Keratinocyte (primary cell): ENCODE measurements around the gene TUT1.

ENCODE experiments used
- EZH2 ChIP-seq: IDR thresholded peaks from one replicate; pipeline ENCODE4 v1.6.1; 2012; ENCODE audit warnings: inconsistent platforms, mild to moderate bottlenecking, low read length, moderate library complexity
- TF ChIP-seq, protein P1 (sequence below), 3 experiments: IDR thresholded peaks in 1 of 3; conservative IDR thresholded peaks in 1 of 3; optimal IDR thresholded peaks in 1 of 3; 2 replicates in 2 of 3; 3 replicates in 1 of 3; pipeline versions ENCODE3 to v1.5.1; 2011; ENCODE audit warnings: low read length in 3 of 3, mild to moderate bottlenecking in 3 of 3, moderate library complexity in 2 of 3, control low read depth in 1 of 3, inconsistent platforms in 1 of 3; ENCODE audit not compliant: insufficient read depth in 2 of 3; ENCODE audit errors: extremely low read depth in 1 of 3

DNA sequence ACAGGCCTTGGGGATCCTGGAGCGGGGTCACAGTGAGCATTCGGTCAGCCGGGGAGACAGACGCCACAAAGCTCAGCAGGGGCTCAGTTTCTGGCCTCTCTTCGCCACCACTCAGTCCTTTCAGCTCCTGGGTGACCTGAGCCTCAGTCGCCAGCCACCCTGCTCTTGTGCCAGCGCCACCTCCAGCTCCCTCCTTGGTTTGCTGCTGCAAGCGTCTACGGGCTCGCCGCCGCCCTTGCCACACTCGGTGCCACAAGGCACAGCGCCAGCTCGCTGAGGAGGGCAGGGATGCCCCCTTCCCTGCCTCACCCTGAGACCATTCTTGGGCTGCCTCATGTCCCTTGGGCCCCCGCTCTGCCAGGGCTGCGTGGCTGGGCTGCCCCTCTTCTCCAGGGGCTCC, 16.2 kb downstream of the TUT1 start:
- no peak for TF ChIP-seq EZH2
- TF ChIP-seq, protein P1, sequence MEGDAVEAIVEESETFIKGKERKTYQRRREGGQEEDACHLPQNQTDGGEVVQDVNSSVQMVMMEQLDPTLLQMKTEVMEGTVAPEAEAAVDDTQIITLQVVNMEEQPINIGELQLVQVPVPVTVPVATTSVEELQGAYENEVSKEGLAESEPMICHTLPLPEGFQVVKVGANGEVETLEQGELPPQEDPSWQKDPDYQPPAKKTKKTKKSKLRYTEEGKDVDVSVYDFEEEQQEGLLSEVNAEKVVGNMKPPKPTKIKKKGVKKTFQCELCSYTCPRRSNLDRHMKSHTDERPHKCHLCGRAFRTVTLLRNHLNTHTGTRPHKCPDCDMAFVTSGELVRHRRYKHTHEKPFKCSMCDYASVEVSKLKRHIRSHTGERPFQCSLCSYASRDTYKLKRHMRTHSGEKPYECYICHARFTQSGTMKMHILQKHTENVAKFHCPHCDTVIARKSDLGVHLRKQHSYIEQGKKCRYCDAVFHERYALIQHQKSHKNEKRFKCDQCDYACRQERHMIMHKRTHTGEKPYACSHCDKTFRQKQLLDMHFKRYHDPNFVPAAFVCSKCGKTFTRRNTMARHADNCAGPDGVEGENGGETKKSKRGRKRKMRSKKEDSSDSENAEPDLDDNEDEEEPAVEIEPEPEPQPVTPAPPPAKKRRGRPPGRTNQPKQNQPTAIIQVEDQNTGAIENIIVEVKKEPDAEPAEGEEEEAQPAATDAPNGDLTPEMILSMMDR (optimal IDR thresholded peaks at IDR 0.05 in 1 of 3, IDR thresholded peaks at IDR 0.05 in 1 of 3, conservative IDR thresholded peaks at IDR 0.05 in 1 of 3; ENCODE audit: extremely low read depth in 1 of 3, insufficient read depth in 2 of 3, low read length in 3 of 3) = no peak
